ENCODE results near the gene RAPGEF1.

- TF ChIP-seq CTCF (conservative IDR thresholded peaks at IDR 0.05; ENCODE audit: low read depth, low read length) (no peak), EZH2 (IDR thresholded peaks at IDR 0.05; ENCODE audit: low read length, unreplicated experiment) (no peak), EZH2phosphoT487 (IDR thresholded peaks at IDR 0.05; ENCODE audit: borderline replicate concordance, low read length) (no peak)
Measured at GRCh38 chr9:131728546-131728910, 11.3 kb downstream of the RAPGEF1 start.

All from PC-3 (cell line).